Keratinocyte (primary cell): Measurements from ENCODE around the gene MAGI1. TPM values are rescaled to one million over a fixed set of nuclear protein-coding genes. Genes with fewer than 3 reads are reported as not detected.

Experiments
- DNase-seq: peaks from one replicate; pipeline ENCODE4 v3.0.0-alpha.2; 2011; ENCODE audit warnings: low read depth, missing footprints, low spot score
- FAIRE-seq: peaks from 2 replicates; lab custom pipeline; 2011; peaks lifted over from hg19 to GRCh38; lab: Jason Lieb, UNC
- H2AFZ ChIP-seq: 2 replicates; pipeline ENCODE4 v1.6.0; 2012; ENCODE audit warnings: low read length, control low read depth, inconsistent platforms; ENCODE audit not compliant: control insufficient read depth
- H3K27ac ChIP-seq: 2 replicates; pipeline ENCODE4 v1.5.1; 2011; ENCODE audit warnings: low read length; ENCODE audit not compliant: control insufficient read depth, insufficient read depth
- H3K27me3 ChIP-seq: 3 replicates; pipeline ENCODE4 v1.6.0; 2011; ENCODE audit warnings: low read length; ENCODE audit not compliant: control insufficient read depth, insufficient read depth; ENCODE audit errors: extremely low read depth
- H3K36me3 ChIP-seq, 2 experiments: 2 replicates in 1 of 2; 3 replicates in 1 of 2; pipeline ENCODE4 v1.5.1; 2011; ENCODE audit warnings: low read length in 2 of 2, mild to moderate bottlenecking in 1 of 2; ENCODE audit not compliant: control insufficient read depth in 2 of 2, insufficient read depth in 2 of 2; ENCODE audit errors: extremely low read depth in 1 of 2
- H3K4me1 ChIP-seq: 3 replicates; pipeline ENCODE4 v1.5.1; 2011; ENCODE audit warnings: low read length; ENCODE audit not compliant: control insufficient read depth, insufficient read depth; ENCODE audit errors: extremely low read depth
- H3K4me2 ChIP-seq: 3 replicates; pipeline ENCODE4 v1.6.0; 2011; ENCODE audit warnings: low read depth, low read length; ENCODE audit not compliant: control insufficient read depth, insufficient read depth; ENCODE audit errors: extremely low read depth
- H3K4me3 ChIP-seq, 3 experiments: fragments of 200-600 bp in 1 of 3; sonication (generic) in 1 of 3; 2 replicates in 2 of 3; 3 replicates in 1 of 3; pipeline ENCODE4 v1.5.1; 2011 to 2016; ENCODE audit warnings: low read length in 3 of 3, mild to moderate bottlenecking in 3 of 3, control low read depth in 2 of 3, inconsistent platforms in 1 of 3, low read depth in 1 of 3, mixed read lengths in 1 of 3, mixed run types in 1 of 3, moderate library complexity in 1 of 3; ENCODE audit not compliant: control insufficient read depth in 2 of 3, insufficient read depth in 2 of 3; ENCODE audit errors: extremely low read depth in 1 of 3
- H3K79me2 ChIP-seq: 2 replicates; pipeline ENCODE4 v1.6.0; 2012; ENCODE audit warnings: low read length; ENCODE audit not compliant: control insufficient read depth, insufficient read depth
- H3K9ac ChIP-seq: 3 replicates; pipeline ENCODE4 v1.6.0; 2011; ENCODE audit warnings: low read length; ENCODE audit not compliant: control insufficient read depth, insufficient read depth; ENCODE audit errors: extremely low read depth
- H3K9me1 ChIP-seq: 3 replicates; pipeline ENCODE4 v1.6.0; 2011; ENCODE audit warnings: low read length; ENCODE audit not compliant: control insufficient read depth, insufficient read depth; ENCODE audit errors: extremely low read depth
- H3K9me3 ChIP-seq: 2 replicates; pipeline ENCODE4 v1.5.1; 2012; ENCODE audit warnings: low read depth, low read length; ENCODE audit not compliant: control insufficient read depth
- H4K20me1 ChIP-seq: 3 replicates; pipeline ENCODE4 v1.6.0; 2011; ENCODE audit warnings: low read length; ENCODE audit not compliant: control insufficient read depth, insufficient read depth; ENCODE audit errors: extremely low read depth
- EZH2 ChIP-seq: IDR thresholded peaks from one replicate; pipeline ENCODE4 v1.6.1; 2012; ENCODE audit warnings: inconsistent platforms, mild to moderate bottlenecking, low read length, moderate library complexity
- dilution Hi-C: fragments of 300-500 bp; cut with MboI; formaldehyde crosslinking; loops from one replicate; pipeline ENCODE4 v1.7.0; 2020; ENCODE audit warnings: low sequenced_read_pairs; ENCODE audit not compliant: extremely low pct_ligation_motif_present
- polyA plus RNA-seq, 5 experiments: library from polyadenylated mRNA; depleted of rRNA in 3 of 5; stranded (reverse) in 3 of 5; stranded (forward) in 1 of 5; unstranded in 1 of 5; fragments of >200 nt; gene quantifications; 1 replicate in 1 of 5; 2 replicates in 3 of 5; 3 replicates in 1 of 5; pipeline versions ENCODE4 v1.2.1 to v1.2.3, GENCODE V29; 2011 to 2012; ENCODE audit warnings: missing spikeins in 2 of 5, low read depth in 1 of 5, low replicate concordance in 1 of 5
- TF ChIP-seq, protein P1 (sequence below), 3 experiments: IDR thresholded peaks in 1 of 3; conservative IDR thresholded peaks in 1 of 3; optimal IDR thresholded peaks in 1 of 3; 2 replicates in 2 of 3; 3 replicates in 1 of 3; pipeline versions ENCODE3 to v1.5.1; 2011; ENCODE audit warnings: low read length in 3 of 3, mild to moderate bottlenecking in 3 of 3, moderate library complexity in 2 of 3, control low read depth in 1 of 3, inconsistent platforms in 1 of 3; ENCODE audit not compliant: insufficient read depth in 2 of 3; ENCODE audit errors: extremely low read depth in 1 of 3

MAGI1 gene
- polyA plus RNA-seq, 1 donor (not counting 4 experiments of a cell fraction or from before 2014, with no cell fraction given) = 10.9 TPM

DNA sequence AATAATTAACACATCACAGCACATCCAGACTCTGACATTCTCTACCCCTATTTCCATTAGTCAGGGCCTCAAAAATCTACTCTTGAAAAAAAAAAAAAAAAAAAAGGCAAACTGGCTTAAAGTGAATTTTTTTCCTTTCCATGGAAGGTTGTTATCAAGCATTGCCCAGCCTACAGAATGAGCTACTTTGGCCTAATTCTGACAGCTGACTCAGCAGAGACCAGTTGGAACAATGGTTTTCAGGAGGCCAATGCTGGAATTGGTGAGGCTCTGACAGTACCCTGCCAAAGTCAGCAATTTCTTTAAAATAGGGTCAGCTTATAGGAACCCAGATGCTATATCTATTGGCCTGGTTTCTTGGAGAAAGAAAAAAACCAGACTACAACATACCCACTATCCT, 454.7 kb downstream of the MAGI1 start:
- Histone ChIP-seq H4K20me1 (no peaks in the 10 kb centered on the region), H3K4me3 (no peak overlapping the region), H3K9me1 (no peaks in the 10 kb centered on the region), H3K9me3 (no peaks in the 10 kb centered on the region), H3K9ac (no peak overlapping the region), H3K4me2 (no peak overlapping the region), H2AFZ (no peak overlapping the region), H3K79me2 (no peaks in the 10 kb centered on the region), H3K27me3 (no peaks in the 10 kb centered on the region), H3K4me1 (peaks cover 10% of the 10 kb centered on the region), H3K36me3 (no peaks in the 10 kb centered on the region), H3K27ac (no peak overlapping the region)
- DNase-seq = no peak
- dilution Hi-C loops = no loop called here
- no peak for FAIRE-seq
- TF ChIP-seq, protein P1, sequence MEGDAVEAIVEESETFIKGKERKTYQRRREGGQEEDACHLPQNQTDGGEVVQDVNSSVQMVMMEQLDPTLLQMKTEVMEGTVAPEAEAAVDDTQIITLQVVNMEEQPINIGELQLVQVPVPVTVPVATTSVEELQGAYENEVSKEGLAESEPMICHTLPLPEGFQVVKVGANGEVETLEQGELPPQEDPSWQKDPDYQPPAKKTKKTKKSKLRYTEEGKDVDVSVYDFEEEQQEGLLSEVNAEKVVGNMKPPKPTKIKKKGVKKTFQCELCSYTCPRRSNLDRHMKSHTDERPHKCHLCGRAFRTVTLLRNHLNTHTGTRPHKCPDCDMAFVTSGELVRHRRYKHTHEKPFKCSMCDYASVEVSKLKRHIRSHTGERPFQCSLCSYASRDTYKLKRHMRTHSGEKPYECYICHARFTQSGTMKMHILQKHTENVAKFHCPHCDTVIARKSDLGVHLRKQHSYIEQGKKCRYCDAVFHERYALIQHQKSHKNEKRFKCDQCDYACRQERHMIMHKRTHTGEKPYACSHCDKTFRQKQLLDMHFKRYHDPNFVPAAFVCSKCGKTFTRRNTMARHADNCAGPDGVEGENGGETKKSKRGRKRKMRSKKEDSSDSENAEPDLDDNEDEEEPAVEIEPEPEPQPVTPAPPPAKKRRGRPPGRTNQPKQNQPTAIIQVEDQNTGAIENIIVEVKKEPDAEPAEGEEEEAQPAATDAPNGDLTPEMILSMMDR (optimal IDR thresholded peaks at IDR 0.05 in 1 of 3, IDR thresholded peaks at IDR 0.05 in 1 of 3, conservative IDR thresholded peaks at IDR 0.05 in 1 of 3; ENCODE audit: extremely low read depth in 1 of 3, insufficient read depth in 2 of 3, low read length in 3 of 3) = no peak
- no peak for TF ChIP-seq EZH2

DNA sequence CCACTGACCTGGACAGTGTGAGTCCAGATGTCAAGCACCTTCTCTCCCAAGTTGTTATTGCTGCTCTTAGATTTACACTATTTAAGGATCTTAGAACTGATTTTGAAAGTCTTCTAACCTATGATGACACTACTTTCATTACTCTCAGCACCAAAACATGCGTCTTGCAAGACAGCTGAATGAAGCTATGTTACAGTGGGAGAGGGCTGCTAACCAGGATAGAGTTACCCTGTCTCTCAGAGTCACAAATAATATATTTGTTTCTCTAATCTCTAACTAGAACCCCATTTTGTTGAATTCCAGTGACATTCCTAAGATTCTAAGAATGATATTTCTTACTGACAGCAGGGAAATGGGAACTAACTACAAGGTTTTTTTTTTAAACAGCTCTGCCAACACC, 455.5 kb downstream of the MAGI1 start:
- H3K9ac ChIP-seq = no peak overlapping the region
- H3K4me2 ChIP-seq = no peak overlapping the region
- H3K4me3 ChIP-seq = no peak overlapping the region
- H3K79me2 ChIP-seq = no peaks in the 10 kb centered on the region
- H3K9me3 ChIP-seq = no peaks in the 10 kb centered on the region
- dilution Hi-C loops = no loop called here
- DNase-seq (no peak), FAIRE-seq (peak; percentile 29)
- no peaks in the 10 kb centered on the region for H3K36me3 ChIP-seq
- TF ChIP-seq EZH2 = no peak
- TF ChIP-seq, protein P1 (optimal IDR thresholded peaks at IDR 0.05 in 1 of 3, IDR thresholded peaks at IDR 0.05 in 1 of 3, conservative IDR thresholded peaks at IDR 0.05 in 1 of 3; ENCODE audit: extremely low read depth in 1 of 3, insufficient read depth in 2 of 3, low read length in 3 of 3) = no peak
- no peaks in the 10 kb centered on the region for H3K9me1 ChIP-seq
- no peaks in the 10 kb centered on the region for H3K27me3 ChIP-seq
- no peak overlapping the region for H2AFZ ChIP-seq
- H4K20me1 ChIP-seq = no peaks in the 10 kb centered on the region
- peaks cover 10% of the 10 kb centered on the region for H3K4me1 ChIP-seq
- H3K27ac ChIP-seq = no peak overlapping the region
